ENCODE data around the gene FNDC3B.

DNA sequence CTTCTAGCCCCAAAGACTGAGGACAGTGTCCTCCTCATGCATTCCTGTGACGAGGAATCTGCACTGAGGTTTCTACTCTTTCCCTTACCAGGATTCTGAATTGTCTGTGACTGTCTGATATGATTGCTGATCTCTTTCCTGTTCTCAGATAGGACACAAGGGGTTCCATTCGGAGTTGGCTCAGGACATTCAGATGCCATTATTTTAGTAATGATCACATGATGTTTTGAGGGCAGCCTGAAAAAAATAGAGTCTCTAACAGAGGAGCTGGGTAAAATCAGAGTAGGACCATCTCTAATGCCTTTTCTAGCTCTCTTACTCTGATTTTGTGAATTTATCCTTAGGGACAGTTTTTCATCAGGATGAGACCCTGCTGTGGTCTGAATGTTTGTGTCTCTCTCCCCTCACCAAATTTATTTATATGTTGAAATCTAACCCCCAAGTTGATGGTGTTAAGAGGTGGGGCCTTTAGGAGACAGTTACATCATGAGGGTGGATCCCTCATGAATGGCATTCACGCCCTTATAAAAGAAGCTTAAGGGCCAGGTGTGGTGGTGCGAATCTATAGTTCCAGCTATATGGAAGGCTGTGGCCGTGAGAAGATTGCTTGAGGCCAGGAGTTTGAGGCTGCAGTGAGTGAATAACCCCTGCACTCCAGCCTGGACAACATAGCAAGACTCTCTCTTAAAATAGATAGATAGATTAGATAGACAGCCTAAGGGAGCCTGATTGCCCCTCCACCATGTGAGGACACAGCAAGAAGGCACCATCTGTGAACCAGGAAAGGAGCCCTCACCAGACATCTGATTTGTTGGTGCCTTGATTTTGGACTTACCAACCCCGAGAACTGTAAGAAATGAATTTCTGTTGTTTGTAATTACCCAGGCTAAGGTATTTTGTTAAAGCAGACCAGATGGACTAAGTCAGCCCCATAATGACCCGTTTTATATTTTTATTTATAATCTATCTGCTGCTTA lies 24.4 kb downstream of the FNDC3B start:
- TF ChIP-seq, protein P1, sequence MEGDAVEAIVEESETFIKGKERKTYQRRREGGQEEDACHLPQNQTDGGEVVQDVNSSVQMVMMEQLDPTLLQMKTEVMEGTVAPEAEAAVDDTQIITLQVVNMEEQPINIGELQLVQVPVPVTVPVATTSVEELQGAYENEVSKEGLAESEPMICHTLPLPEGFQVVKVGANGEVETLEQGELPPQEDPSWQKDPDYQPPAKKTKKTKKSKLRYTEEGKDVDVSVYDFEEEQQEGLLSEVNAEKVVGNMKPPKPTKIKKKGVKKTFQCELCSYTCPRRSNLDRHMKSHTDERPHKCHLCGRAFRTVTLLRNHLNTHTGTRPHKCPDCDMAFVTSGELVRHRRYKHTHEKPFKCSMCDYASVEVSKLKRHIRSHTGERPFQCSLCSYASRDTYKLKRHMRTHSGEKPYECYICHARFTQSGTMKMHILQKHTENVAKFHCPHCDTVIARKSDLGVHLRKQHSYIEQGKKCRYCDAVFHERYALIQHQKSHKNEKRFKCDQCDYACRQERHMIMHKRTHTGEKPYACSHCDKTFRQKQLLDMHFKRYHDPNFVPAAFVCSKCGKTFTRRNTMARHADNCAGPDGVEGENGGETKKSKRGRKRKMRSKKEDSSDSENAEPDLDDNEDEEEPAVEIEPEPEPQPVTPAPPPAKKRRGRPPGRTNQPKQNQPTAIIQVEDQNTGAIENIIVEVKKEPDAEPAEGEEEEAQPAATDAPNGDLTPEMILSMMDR (IDR thresholded peaks at IDR 0.05; ENCODE audit: low read length): no peak
- no peak for TF ChIP-seq EZH2 (optimal IDR thresholded peaks at IDR 0.05; ENCODE audit: low read depth, low read length)
